Measurements from ENCODE around the gene FREM2. TPM values are rescaled to one million over a fixed set of nuclear protein-coding genes. Genes with fewer than 3 reads are reported as not detected.

FREM2 gene
- total and polyA plus RNA-seq, 2 of the 13 experiments (the other 11 are each of a cell fraction or from before 2014, with no cell fraction given), result not detected

DNA sequence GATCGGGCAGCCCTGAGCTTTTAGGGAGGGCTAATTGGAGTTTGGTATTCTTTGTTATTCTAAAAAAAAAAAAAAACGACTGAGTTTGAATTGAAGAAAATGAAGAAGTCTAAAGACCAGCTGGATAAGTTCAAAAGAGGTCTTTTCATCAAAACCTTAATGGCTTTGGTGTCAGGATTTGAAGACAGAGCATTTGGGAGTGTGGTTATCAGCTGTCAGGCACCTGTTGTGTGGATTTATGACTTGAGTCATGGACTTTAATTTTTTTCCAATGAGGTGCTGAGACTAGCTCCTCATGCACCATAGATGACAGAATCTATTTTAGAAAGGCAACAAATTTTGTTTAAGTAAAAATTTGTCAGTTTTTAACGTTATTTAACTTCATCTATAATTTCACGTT is 72.5 kb downstream of the FREM2 start:
- in situ Hi-C loops (cut with HindIII; ENCODE audit: extremely low pct_ligation_motif_present, low pct_unique_long_range_greater_than_20kb), result no loop called here
- 2% methylated on average over 4 of the region's 4 CpGs for WGBS (ENCODE audit: low lambda C conversion rate)
- ChIA-PET POLR2A (no interaction called here), CTCF (ENCODE audit: low intra/inter-chr PET ratio, low total read pairs) (no interaction called here)
- Histone ChIP-seq H3K79me2 (ENCODE audit: insufficient read depth, low read length) (no peaks in the 10 kb centered on the region), H3K9ac (ENCODE audit: insufficient read depth, low read depth, low read length) (no peak overlapping the region), H3K9me3 (ENCODE audit: low read length) (no peaks in the 10 kb centered on the region), H3K4me3 (replicated peaks in 1 of 3; ENCODE audit: insufficient read depth in 1 of 3, low read depth in 2 of 3, low read length in 3 of 3) (no peak overlapping the region), H2AFZ (ENCODE audit: low read length) (no peak overlapping the region), H3K4me1 (ENCODE audit: insufficient read depth, low read length) (no peaks in the 10 kb centered on the region), H3K4me2 (ENCODE audit: low read depth, low read length) (no peak overlapping the region), H3K27me3 (ENCODE audit: control insufficient read depth in 1 of 2, insufficient read depth in 2 of 2, low read length in 2 of 2) (no peaks in the 10 kb centered on the region; a peak in 1 of 5 replicates), H3K27ac (ENCODE audit: extremely low read length, insufficient read depth, low read length) (no peak overlapping the region), H3K36me3 (replicated peaks in 1 of 2; ENCODE audit: control insufficient read depth in 1 of 2, insufficient read depth in 2 of 2, low read length in 2 of 2) (no peaks in the 10 kb centered on the region), H4K20me1 (ENCODE audit: insufficient read depth, low read length) (no peaks in the 10 kb centered on the region)
- no peak for ATAC-seq
- intact Hi-C loops (cut with micrococcal nuclease; ENCODE audit: unreplicated experiment), result no loop called here
- no TSS peak for BruUV-seq (replicated peaks)
- no peak for FAIRE-seq
- no peak for TF ChIP-seq BORCS8-MEF2B (CRISPR knock-in tag; IDR thresholded peaks at IDR 0.05)
- TF ChIP-seq TBL1XR1 (IDR thresholded peaks at IDR 0.05; ENCODE audit: borderline replicate concordance, low read length, partially characterized antibody), result no peak
- TF ChIP-seq ZNF451 (CRISPR knock-in tag; IDR thresholded peaks at IDR 0.05), result no peak
- no peak for TF ChIP-seq PAWR (CRISPR knock-in tag; IDR thresholded peaks at IDR 0.05; ENCODE audit: borderline replicate concordance)
- TF ChIP-seq NRL (CRISPR knock-in tag; IDR thresholded peaks at IDR 0.05; ENCODE audit: borderline replicate concordance), result no peak
- TF ChIP-seq ZNF614 (CRISPR knock-in tag; IDR thresholded peaks at IDR 0.05; ENCODE audit: borderline replicate concordance), result no peak
- TF ChIP-seq ETV6 (CRISPR knock-in tag; conservative IDR thresholded peaks at IDR 0.05), result no peak
- no peak for TF ChIP-seq NR3C1 (CRISPR knock-in tag; IDR thresholded peaks at IDR 0.05)
- TF ChIP-seq, protein P1, sequence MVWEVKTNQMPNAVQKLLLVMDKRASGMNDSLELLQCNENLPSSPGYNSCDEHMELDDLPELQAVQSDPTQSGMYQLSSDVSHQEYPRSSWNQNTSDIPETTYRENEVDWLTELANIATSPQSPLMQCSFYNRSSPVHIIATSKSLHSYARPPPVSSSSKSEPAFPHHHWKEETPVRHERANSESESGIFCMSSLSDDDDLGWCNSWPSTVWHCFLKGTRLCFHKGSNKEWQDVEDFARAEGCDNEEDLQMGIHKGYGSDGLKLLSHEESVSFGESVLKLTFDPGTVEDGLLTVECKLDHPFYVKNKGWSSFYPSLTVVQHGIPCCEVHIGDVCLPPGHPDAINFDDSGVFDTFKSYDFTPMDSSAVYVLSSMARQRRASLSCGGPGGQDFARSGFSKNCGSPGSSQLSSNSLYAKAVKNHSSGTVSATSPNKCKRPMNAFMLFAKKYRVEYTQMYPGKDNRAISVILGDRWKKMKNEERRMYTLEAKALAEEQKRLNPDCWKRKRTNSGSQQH (CRISPR knock-in tag; IDR thresholded peaks at IDR 0.05; ENCODE audit: low read depth), result no peak
- TF ChIP-seq MTA3 (CRISPR knock-in tag; IDR thresholded peaks at IDR 0.05), result no peak
- no peak for TF ChIP-seq CHD4 (IDR thresholded peaks at IDR 0.05; ENCODE audit: borderline replicate concordance, low read length)
- TF ChIP-seq ZNF598 (CRISPR knock-in tag; IDR thresholded peaks at IDR 0.05; ENCODE audit: borderline replicate concordance), result no peak
- no peak for TF ChIP-seq EHMT2 (IDR thresholded peaks at IDR 0.05; ENCODE audit: borderline replicate concordance, low read depth, low read length)
- no peak for TF ChIP-seq PHF5A (CRISPR knock-in tag; IDR thresholded peaks at IDR 0.05; ENCODE audit: low read depth, unreplicated experiment)
- TF ChIP-seq SNAI1 (CRISPR knock-in tag; IDR thresholded peaks at IDR 0.05; ENCODE audit: borderline replicate concordance), result no peak
- TF ChIP-seq, protein P2, sequence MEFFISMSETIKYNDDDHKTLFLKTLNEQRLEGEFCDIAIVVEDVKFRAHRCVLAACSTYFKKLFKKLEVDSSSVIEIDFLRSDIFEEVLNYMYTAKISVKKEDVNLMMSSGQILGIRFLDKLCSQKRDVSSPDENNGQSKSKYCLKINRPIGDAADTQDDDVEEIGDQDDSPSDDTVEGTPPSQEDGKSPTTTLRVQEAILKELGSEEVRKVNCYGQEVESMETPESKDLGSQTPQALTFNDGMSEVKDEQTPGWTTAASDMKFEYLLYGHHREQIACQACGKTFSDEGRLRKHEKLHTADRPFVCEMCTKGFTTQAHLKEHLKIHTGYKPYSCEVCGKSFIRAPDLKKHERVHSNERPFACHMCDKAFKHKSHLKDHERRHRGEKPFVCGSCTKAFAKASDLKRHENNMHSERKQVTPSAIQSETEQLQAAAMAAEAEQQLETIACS (CRISPR knock-in tag; IDR thresholded peaks at IDR 0.05), result no peak
- no peak for TF ChIP-seq ZNF652 (CRISPR knock-in tag; IDR thresholded peaks at IDR 0.05; ENCODE audit: borderline replicate concordance, low read depth)
- no peak for TF ChIP-seq SP140L (CRISPR knock-in tag; IDR thresholded peaks at IDR 0.05; ENCODE audit: borderline replicate concordance)
- no peak for DNase-seq (ENCODE audit: low spot score)
